ENCODE data around the gene SERPINF2.

- TF ChIP-seq CTCF (IDR thresholded peaks at IDR 0.05) (no peak), EP300 (IDR thresholded peaks at IDR 0.05) (no peak)
These were observed 29.4 kb upstream of the SERPINF2 start for GRCh38 chr17:1713160-1713877.
